Muscle layer of duodenum (tissue), 2 donors: ENCODE measurements around the gene SORCS2.
"Not testable (repeated sequence)": the region's sequence is repeated elsewhere in the genome, so short reads cannot be mapped to it uniquely, and the experiment has no call there.

Experiments used
- H3K27ac ChIP-seq: one replicate; pipeline ENCODE4 v1.7.0; 2013; ENCODE audit warnings: mild to moderate bottlenecking, low read length
- H3K27me3 ChIP-seq: one replicate; pipeline ENCODE4 v1.7.0; 2013; ENCODE audit warnings: low read depth, mild to moderate bottlenecking, control low read depth, low read length
- H3K36me3 ChIP-seq, 2 donors: one replicate each; pipeline ENCODE4 v1.7.0; 2013; ENCODE audit warnings: low read length in 2 of 2, control low read depth in 1 of 2, mild to moderate bottlenecking in 1 of 2; ENCODE audit not compliant: insufficient read depth in 2 of 2, control insufficient read depth in 1 of 2
- H3K4me1 ChIP-seq, 2 donors: one replicate each; pipeline ENCODE4 v1.7.0; 2013; ENCODE audit warnings: low read length in 2 of 2, mild to moderate bottlenecking in 2 of 2, control low read depth in 1 of 2, moderate library complexity in 1 of 2; ENCODE audit not compliant: insufficient read depth in 2 of 2, control insufficient read depth in 1 of 2
- H3K4me3 ChIP-seq, 2 donors: one replicate each; pipeline ENCODE4 v1.7.0; 2013; ENCODE audit warnings: low read length in 2 of 2, low read depth in 1 of 2, mild to moderate bottlenecking in 1 of 2
- H3K9me3 ChIP-seq, 2 donors: one replicate each; pipeline ENCODE4 v1.7.0; 2013; ENCODE audit warnings: low read length in 2 of 2, control low read depth in 1 of 2, mild to moderate bottlenecking in 1 of 2; ENCODE audit not compliant: control insufficient read depth in 1 of 2
- donor health status: healthy.

The SORCS2 gene

DNA sequence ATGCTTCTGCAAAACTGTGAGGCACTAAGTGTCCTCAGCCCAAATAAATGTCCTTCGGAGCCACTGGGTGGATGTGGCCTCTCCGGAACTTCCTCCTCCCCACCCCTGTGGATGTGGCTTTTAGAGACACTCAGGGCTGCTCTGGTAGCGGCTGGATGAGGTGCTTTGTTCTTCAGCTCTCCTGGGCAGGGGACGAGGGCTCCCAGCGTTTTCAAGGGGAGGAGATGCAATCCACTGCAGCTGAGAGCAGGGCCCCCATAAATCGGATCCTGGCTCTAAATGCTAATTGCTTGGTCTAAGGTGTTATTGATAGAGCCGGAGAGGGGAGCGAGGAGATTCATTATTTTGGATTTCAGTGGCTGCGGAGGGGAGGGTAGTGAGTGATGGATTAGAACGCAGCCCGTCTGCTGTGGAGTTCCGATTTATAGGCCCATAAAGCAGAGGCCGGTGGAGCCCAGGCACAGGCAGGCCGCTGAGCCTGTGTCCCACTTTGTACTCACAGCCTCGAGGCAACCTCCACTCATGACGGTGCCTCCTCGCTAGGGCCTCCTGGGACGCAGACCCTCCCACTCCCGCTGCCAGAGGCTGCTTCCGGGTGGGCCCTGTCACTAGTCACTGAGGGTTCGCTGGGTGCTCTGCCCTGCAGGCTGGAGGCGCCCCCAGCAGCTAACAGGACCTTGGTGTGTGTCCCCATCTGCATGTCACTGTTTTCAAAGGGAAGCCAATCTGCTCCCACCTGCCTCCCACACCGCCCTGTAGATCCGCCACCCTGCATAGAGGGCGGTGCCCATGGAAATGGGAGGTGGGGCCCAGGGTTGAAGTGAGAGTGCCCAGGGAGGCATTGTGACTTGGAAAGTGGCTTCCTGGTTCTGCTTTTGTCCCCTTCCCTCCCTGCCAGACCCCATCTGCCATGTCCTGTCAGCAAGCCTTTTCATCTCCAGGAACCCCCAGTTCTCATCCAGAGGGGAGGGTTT is 377.8 kb downstream of the SORCS2 start:
- H3K27me3 ChIP-seq, result no peaks in the 10 kb centered on the region
- H3K4me3 ChIP-seq, result no peak overlapping the region
- H3K27ac ChIP-seq, result no peak overlapping the region
- H3K9me3 ChIP-seq, result peaks cover 0 to 3% of the 10 kb centered on the region in 2 donors
- H3K4me1 ChIP-seq, result no peaks in the 10 kb centered on the region
- H3K36me3 ChIP-seq, result no peaks in the 10 kb centered on the region

DNA sequence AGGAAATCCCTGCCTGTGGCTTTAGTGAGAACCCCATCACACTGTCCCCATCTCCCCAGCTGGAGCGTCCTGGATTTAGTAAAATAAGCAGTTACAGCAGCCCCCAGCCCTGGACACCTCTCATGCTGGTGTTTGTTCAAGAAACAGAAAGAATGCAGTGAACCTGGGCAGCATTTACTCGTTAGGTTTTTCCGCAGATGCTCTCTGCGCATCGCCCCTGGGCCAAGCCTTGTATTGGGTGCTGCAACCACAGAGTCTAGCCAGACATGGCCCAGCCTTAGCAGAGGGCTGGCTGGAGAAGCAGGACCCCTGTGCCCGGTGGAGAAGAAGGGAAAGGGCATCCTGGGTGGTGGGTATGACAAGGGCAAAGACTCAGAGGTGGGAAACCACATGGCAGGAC is 378.7 kb downstream of the SORCS2 start:
- Histone ChIP-seq H3K27me3 (no peaks in the 10 kb centered on the region), H3K27ac (no peak overlapping the region), H3K4me3 (no peak overlapping the region), H3K9me3 (peaks cover 0 to 8% of the 10 kb centered on the region in 2 donors), H3K4me1 (no peaks in the 10 kb centered on the region), H3K36me3 (no peaks in the 10 kb centered on the region)

DNA sequence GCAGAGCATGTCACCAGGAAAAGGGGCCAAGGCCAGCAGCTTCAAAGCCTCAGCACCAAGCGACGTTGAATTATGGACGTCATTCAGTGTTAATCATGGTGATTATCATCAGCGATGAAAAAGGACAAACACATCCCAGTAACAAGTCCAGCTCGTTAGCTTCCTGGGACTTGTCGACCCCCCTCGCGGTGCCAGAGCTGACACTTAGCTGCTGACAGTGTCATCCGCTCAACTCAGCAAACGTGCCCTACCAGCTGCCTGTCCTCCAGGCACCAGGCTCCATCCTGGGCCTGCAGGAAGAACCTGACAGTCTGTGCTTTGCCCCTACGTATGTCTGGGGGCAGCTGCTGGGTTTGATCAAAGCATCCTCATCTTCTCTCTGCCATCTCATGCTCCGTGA is 379.4 kb downstream of the SORCS2 start:
- no peaks in the 10 kb centered on the region for H3K27me3 ChIP-seq
- H3K27ac ChIP-seq, result no peak overlapping the region
- H3K36me3 ChIP-seq, result no peaks in the 10 kb centered on the region
- no peak overlapping the region for H3K4me3 ChIP-seq
- peaks cover 6 to 15% of the 10 kb centered on the region in 2 donors for H3K9me3 ChIP-seq
- no peaks in the 10 kb centered on the region for H3K4me1 ChIP-seq

DNA sequence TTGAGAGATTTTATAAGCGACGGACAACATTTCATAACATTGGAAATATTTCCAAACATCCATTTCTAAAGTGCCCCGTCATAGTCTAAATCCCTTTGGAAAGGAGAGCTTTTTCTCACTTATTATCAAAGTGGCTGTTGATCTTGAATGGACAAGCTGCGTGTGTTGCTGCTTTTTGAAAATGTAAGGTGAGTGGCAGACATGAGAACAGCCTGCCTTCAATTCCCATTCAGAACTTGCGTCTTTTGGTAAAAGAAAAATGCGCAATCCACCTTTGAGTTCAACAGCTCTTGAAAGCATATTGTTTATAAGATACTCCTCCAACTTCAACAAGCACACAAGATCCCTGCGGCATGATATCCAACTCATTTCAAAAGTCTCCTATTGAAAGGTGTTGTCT is 380.6 kb downstream of the SORCS2 start:
- Histone ChIP-seq H3K27ac (no peak overlapping the region), H3K4me3 (no peak overlapping the region), H3K4me1 (no peaks in the 10 kb centered on the region), H3K36me3 (no peaks in the 10 kb centered on the region), H3K27me3 (no peaks in the 10 kb centered on the region), H3K9me3 (peaks cover 16 to 26% of the 10 kb centered on the region in 2 donors)

DNA sequence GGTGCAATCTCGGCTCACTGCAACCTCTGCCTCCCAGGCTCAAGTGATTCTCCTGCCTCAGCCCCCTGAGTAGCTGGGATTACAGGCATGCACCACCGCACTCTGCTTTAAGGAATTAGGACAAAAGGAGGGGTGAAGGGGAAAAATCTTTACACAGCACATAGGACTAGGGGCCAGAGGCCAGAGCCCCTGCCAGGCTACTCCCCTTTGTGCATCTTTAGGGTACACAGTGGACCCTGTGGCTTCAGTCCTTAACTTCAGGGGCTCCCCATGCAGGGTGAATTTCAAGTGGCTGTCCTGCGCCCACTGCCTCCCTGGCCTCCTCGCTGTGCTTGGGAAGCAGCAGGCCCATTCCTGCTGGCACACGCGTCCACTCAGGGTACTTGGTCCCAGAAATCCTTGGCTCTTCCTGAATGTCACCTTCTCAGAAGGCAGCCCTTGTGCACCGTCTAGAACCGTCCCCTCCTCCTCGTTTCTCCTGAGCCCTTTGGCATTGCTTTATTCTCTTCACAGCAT is 381.3 kb downstream of the SORCS2 start:
- H3K4me3 ChIP-seq, result no peak overlapping the region
- no peak overlapping the region for H3K27ac ChIP-seq
- no peaks in the 10 kb centered on the region for H3K27me3 ChIP-seq
- H3K9me3 ChIP-seq, result peaks cover 23 to 33% of the 10 kb centered on the region in 2 donors
- H3K36me3 ChIP-seq, result no peaks in the 10 kb centered on the region
- no peaks in the 10 kb centered on the region for H3K4me1 ChIP-seq

DNA sequence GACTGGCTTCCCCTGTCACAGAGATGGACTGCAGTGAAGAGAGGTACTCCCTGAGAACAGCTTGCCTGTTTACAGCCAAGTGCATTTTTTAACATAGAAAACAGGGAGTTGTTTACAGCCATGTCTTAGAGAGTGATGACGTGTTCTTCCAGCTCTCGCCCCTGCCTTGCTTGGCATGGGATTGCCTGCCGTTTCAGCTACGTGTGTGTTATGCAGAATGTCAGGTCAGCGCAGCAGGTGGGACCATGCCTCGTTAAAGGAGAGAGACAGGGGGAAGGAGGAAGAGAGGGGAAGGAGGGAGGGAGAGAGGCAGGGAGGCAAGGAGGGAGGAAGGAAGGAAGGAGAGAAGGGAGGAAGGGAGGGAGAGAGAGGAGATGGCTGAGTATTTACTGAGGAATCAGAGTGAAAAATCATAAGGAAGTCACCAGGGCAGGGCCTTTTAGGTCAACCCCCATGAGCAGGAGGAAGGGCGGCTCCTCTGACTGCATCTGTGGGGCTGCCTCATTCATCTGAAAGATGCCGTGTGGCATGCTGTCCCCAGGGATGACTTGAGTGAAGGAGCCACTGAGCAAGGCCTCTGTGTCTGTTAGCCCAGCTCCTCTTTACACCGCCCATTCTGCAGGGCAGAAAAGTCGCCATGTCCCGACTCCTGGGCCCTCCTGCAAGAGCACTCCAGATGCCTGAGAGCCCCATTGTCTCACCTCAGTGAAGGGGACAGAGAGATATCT is 382.1 kb downstream of the SORCS2 start:
- H3K27me3 ChIP-seq, result no peaks in the 10 kb centered on the region
- peaks cover 25 to 39% of the 10 kb centered on the region in 2 donors for H3K9me3 ChIP-seq

DNA sequence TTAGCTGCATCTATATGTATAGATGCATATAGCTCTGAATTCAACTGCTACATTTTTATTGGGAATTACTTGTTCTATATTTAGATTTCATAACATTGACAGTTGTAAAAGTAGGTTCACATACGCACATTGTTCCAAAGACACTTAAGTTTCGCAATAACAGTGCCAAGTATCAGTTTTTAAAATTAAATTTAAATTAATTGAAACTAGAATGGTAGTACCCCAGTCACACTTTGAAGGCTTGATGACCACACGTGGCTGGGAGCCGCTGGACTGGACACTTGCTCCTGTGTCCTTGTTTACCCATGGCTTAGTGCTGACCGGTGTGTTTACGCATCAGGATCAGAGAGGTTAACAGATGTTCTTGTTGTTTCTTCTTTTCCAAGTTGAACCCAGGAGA is 383.1 kb downstream of the SORCS2 start:
- Histone ChIP-seq H3K36me3 (no peaks in the 10 kb centered on the region), H3K27me3 (no peaks in the 10 kb centered on the region), H3K4me3 (no peak overlapping the region), H3K9me3 (peaks cover 25 to 44% of the 10 kb centered on the region in 2 donors), H3K27ac (no peak overlapping the region), H3K4me1 (no peaks in the 10 kb centered on the region)

More for the DNA sequence above, 382.1 kb downstream of the SORCS2 start:
- Histone ChIP-seq H3K36me3 (no peaks in the 10 kb centered on the region), H3K27ac (no peak overlapping the region), H3K4me1 (no peaks in the 10 kb centered on the region), H3K4me3 (no peak overlapping the region)

DNA sequence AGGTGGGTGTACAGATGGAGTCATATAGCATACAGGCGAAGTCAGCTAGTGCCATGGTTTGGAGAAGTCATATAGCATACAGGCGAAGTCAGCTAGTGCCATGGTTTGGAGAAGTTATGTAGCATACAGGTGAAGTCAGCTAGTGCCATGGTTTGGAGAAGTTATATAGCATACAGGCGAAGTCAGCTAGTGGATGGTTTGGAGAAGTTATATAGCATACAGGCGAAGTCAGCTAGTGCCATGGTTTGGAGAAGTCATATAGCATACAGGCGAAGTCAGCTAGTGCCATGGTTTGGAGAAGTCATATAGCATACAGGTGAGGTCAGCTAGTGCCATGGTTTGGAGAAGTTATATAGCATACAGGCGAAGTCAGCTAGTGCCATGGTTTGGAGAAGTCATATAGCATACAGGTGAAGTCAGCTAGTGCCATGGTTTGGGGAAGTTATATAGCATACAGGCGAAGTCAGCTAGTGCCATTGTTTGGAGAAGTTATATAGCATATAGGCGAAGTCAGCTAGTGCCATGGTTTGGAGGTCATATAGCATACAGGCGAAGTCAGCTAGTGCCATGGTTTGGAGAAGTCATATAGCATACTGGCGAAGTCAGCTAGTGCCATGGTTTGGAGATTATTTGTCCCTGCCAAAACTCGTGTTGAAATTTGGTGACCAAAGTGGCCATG is 385.2 kb downstream of the SORCS2 start:
- H3K27ac ChIP-seq, H3K27me3 ChIP-seq, H3K4me1 ChIP-seq, H3K36me3 ChIP-seq: not testable (repeated sequence)
- Histone ChIP-seq H3K4me3 (peak overlapping the region in 1 of 2 donors; percentile 15), H3K9me3 (peaks cover 25 to 44% of the 10 kb centered on the region in 2 donors)

DNA sequence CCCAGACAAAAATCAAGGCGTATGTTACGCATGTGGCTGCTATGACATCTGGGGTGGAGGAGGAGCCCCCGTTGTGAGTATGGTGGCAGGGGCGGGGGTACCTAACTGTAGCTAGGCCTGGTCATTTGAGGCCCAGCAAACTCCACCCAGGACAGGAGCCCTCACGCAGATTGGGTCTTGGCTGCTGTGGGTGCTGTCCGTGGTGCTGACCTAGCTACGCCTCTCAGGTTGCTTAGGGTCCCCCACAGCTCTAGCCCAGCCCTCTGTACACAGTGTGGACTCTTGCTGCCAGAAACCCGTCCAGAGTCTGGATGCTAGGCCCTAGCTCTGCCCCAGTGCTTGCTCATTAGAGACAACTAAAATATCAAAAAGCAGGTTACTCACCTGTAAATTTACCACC is 389.1 kb downstream of the SORCS2 start:
- H3K4me1 ChIP-seq, result no peaks in the 10 kb centered on the region
- H3K36me3 ChIP-seq, result no peaks in the 10 kb centered on the region
- peaks cover 21 to 31% of the 10 kb centered on the region in 2 donors for H3K9me3 ChIP-seq
- H3K4me3 ChIP-seq, result no peak overlapping the region
- no peaks in the 10 kb centered on the region for H3K27me3 ChIP-seq
- no peak overlapping the region for H3K27ac ChIP-seq

DNA sequence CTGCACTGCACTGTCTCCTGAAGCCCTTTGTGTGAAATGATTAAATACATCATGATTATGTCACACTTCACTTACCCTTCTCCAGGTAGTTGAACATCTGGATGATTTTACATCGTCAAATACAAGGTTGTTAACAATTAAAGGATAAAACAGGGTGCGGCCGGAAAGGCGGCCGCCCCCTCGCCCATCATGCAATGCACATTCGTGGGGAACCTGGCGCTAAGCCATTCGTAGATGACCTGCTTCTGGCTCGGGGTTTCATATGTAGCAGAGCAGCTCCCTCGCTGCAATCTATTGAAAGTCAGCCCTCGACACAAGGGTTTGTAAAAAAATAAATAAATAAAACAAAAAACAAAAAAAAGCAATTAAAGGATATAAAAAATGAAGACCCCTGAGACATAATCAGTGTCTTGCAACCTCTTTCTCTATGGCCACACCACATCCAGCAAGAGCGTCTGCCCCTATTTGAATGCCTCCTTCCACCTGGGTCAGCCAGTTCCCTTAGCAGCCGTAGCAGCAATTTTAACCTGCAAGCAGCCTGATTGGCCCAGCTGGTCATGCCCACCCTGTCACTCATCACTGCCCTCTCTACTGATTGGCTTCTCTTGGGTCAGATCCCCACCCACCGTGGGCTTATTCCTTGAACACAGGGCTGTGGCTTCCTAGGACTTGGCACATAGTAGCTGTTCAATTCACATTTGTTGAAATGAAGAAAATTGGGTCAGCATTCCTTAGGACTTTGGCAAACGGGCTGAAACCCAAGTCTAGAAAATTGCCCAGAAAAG is 390.2 kb downstream of the SORCS2 start:
- Histone ChIP-seq H3K36me3 (no peaks in the 10 kb centered on the region), H3K9me3 (peaks cover 12 to 22% of the 10 kb centered on the region in 2 donors), H3K4me3 (no peak overlapping the region), H3K27me3 (no peaks in the 10 kb centered on the region), H3K27ac (no peak overlapping the region), H3K4me1 (no peaks in the 10 kb centered on the region)
